Activated naive CD4-positive, alpha-beta T cell (primary cell): Measurements from ENCODE around the gene VRTN.

Experiments used
- DNase-seq, 4 experiments: peaks; one replicate each; lab custom pipeline; 2025; lab: John Stamatoyannopoulos, UW

The VRTN gene

DNA sequence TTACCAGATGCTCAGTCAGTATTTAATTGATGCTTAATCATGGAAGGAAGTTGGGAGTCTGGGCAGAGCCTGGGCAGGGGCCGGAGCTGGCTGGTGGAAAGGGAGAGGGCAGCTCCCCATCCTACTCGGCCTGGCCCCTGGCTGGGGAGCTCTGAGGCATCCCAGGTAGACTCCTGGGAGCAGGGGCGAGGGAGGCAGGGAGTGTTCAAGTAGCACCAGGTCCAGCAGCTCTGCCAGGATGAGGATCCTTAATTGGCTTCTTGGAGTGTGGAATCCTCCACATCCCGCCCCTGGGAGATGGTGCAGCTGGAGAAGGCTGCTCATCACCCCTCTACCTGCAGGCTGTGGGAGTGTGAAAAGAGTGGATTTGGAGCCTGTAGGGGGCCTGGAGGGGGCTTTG lies 46.8 kb downstream of the VRTN start:
- DNase-seq, result no peak

GRCh38 chr14:74400031-74400685 lies 51.9 kb downstream of the VRTN start:
- no peak for DNase-seq

- no peak for DNase-seq
Observed at GRCh38 chr14:74400919-74401503, 52.7 kb downstream of the VRTN start.

DNA sequence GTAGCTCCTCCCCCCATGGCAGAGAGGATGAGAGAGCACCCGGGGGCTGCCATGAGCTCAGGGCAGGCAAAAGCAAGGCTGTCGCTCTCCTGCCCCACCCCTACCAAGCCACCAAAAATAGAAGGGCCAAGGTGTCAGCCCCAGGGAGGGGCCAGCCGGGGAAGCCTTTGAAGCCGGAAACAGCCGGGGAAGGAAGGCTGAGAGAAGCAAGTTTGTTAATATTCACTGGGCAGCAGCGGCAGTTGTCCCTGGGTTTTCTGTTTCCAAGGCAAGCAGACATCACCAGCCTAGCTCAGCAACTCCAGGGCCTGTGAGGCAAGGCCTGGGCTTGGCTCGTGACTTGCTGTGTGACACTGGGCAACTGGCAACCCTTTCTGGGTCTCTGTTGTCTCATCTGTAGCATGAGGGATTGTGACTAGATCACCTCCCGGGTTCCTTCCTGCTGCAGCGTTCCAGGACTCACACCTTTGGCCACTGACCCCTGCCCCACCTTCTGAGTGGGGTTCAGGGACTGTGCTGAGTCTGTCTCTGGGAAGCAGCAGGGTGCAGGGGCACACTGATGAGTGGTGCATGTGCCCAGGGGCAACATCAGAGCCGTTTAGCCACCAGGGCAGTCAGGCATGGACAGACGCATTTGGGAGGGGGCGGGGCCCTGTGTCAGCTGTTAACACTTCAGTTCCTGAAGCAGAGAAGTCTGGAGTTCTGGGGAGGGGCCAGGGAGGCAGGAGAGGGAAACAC lies 53.4 kb downstream of the VRTN start:
- peak in 2 of 4 experiments; percentile 19 to 40 for DNase-seq

- DNase-seq, result no peak
Observed at GRCh38 chr14:74402401-74403251, 54.4 kb downstream of the VRTN start.

DNA sequence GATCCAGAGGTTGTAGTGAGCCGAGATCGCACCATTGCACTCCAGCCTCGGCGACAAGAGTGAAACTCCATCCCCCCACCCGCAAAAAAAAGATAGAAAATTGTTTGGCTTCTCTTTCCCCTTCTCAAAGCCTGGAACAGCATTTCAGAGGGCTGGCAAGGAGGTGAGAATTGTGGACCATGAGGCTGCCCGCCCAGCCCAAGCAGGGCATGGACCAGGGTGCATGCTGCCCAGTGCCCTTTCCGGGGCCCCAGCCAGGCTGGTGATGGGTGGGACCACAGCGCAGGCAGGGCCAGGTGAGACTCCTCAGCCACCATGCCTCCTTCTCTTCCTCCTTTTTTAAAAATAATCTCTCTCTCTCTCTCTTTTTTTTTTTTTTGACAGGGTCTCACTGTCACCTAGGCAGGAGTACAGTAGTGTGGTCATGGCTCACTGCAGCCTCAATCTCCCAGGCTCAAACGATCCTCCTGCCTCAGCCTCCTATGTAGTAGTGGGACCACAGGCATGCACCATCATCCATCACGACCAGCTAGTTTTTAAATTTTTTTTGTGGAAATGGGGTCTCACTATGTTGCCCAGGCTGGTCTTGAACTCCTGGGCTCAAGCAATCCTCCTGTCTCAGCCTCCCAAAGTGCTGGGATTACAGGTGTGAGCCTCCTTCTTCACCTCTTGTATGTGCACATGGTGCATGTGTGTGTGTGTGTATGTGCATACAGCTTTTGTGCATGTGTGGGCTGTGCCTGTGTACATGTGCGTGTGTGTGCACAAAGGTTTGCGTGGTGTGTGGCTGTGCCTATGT lies 55.5 kb downstream of the VRTN start:
- DNase-seq, result no peak

- DNase-seq, result no peak
Observed at GRCh38 chr14:74404435-74404834, 56.2 kb downstream of the VRTN start.

GRCh38 chr14:74405663-74406062 lies 57.4 kb downstream of the VRTN start:
- DNase-seq, result no peak

- DNase-seq, result no peak
Observed at GRCh38 chr14:74407021-74407800, 58.9 kb downstream of the VRTN start.

DNA sequence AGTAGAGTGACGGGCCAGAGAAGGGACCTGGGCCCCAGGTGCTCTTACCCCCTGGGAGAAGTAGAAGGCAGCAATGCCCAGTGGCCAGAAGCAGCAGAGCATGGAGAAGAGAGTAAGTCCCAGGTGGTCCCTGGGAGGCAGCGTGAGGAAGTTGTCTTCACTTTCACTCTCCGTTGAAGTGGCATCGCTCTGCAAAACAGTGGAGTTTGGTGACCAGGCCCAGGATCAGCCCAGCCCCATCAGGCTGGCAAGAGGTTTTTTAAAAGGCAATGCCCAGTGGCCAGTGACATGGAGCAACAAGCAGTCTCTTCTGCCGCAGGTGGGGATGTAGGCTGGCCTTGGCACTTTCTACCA lies 59.5 kb downstream of the VRTN start:
- no peak for DNase-seq

DNA sequence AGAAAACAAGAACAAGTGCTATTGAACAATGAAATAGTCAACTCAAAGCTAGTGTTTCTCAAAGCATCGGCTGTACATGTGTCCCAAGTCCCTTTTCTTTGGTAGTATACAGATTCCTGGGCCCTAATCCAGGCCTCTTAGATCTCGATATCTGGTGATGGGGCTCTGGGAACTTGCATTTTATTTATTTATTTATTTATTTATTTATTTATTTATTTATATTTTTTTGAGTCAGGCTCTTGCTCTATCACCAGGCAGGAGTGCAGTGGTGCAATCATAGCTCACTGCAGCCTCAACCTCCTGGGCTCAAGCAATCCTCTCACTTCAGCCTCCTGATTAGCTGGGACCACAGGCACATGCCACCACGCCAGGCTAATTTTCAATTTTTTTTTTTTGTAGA lies 60.6 kb downstream of the VRTN start:
- DNase-seq, result no peak

GRCh38 chr14:74409441-74409840 lies 61.2 kb downstream of the VRTN start:
- no peak for DNase-seq
